ENCODE data around the gene PALLD. TPM values are rescaled to one million over a fixed set of nuclear protein-coding genes. Genes with fewer than 3 reads are reported as not detected.

Gene PALLD
- total RNA-seq, 1 donor from 2014 or later, result 45.6 TPM

DNA sequence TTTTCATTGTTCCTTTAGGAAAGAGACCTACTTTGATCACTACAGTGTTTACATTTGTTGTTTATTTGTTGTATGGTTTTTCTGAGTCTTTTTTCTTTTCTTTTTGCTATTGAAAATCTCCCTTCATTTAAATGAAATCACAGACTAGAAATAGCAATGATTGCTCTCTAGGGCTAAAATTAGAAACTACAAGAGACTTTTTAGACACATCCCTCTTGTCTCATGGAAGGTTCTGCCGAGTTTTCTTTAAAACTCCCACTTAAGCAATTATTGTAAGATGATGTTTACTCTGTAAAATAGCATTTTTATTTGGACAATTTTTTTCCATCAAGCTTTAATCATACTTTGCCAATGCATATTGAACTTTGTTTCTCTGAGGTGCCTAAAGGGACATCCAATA is 136.6 kb downstream of the PALLD start:
- TF ChIP-seq, protein P1, sequence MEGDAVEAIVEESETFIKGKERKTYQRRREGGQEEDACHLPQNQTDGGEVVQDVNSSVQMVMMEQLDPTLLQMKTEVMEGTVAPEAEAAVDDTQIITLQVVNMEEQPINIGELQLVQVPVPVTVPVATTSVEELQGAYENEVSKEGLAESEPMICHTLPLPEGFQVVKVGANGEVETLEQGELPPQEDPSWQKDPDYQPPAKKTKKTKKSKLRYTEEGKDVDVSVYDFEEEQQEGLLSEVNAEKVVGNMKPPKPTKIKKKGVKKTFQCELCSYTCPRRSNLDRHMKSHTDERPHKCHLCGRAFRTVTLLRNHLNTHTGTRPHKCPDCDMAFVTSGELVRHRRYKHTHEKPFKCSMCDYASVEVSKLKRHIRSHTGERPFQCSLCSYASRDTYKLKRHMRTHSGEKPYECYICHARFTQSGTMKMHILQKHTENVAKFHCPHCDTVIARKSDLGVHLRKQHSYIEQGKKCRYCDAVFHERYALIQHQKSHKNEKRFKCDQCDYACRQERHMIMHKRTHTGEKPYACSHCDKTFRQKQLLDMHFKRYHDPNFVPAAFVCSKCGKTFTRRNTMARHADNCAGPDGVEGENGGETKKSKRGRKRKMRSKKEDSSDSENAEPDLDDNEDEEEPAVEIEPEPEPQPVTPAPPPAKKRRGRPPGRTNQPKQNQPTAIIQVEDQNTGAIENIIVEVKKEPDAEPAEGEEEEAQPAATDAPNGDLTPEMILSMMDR (conservative IDR thresholded peaks at IDR 0.05; ENCODE audit: low read depth, low read length), result no peak
- no peak for DNase-seq (ENCODE audit: low read depth)
- H3K4me3 ChIP-seq (ENCODE audit: low read depth, low read length), result no peak overlapping the region

DNA sequence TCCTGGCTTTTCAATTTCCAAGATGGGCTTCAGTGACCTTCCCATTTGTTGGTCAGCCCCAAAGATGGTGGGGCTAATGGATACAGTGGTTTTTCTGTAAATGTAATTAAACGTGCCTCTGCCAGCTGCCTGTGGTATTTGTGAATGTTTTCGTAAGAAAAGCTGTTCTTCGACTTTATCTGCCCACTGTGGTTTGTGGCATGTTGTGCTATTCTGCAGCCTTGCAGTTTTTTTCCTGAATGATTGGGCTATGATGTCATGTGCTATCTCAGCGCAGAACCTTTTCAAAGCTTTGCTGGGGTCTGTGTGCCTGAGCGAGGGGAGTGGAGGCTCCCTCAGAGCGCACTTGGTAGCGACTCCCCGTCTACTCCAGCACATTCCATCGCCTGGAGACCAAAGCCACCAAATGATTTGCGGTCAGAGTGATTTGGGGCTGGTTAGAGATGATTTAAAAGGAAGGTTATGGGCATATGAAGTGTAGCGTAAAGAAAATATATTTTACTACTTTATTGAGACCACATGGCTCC is 137.5 kb downstream of the PALLD start:
- H3K4me3 ChIP-seq (ENCODE audit: low read depth, low read length), result peak overlapping the region; percentile 5
- TF ChIP-seq, protein P1 (conservative IDR thresholded peaks at IDR 0.05; ENCODE audit: low read depth, low read length), result no peak
- peak; percentile 68 for DNase-seq (ENCODE audit: low read depth)

DNA sequence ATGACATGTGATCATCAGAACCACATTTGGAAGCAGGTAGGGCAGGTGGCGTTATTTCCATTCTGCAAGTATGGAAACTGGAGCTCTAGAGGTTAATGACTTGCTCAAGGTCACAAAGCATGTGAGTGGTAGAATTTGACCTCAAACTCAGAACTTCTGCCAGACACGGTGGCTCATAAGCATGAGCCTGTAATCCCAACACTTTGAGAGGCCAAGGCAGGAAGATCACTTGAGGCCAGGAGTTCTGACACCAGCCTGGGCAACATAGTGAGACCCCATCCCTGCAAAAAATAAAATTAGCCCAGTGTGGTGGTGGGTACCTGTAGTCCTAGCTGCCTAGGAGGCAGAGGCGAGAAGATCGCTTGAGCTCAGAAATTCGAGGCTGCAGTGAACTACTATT is 139.2 kb downstream of the PALLD start:
- H3K4me3 ChIP-seq (ENCODE audit: low read depth, low read length), result no peak overlapping the region
- TF ChIP-seq, protein P1 (conservative IDR thresholded peaks at IDR 0.05; ENCODE audit: low read depth, low read length), result no peak
- DNase-seq (ENCODE audit: low read depth), result no peak

DNA sequence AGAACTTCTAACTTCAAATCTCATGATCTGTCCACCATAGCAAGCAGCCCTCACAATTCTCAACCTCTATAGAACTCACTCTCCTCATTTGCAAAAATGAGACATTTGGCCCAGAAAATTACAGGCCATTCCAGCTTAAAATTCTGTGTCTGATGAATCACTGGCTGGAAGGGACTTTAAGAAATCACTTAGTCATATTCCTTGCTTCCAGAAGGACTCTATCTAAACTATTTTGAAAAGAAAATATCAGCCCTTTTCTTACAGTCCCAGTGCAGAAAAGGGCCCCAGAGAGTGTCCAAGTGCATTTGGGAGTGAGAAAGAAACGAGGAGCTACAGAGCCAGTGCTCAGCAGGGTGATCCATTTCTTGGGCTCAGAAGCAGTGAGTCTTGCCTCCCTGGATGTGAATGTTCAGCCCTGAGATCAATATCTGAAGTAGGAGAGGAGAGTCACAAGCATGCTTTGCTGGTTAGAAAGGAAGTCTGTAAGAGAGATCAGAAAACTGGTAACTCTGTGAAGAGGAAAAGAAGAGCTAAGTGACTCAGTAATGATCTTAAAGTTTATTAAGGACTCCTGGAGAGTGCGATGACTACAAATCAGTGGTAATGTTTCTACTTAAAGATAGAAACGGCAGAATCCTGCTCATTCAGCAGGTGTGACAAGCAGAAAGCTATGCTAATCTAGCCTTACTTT is 139.8 kb downstream of the PALLD start:
- TF ChIP-seq, protein P1 (conservative IDR thresholded peaks at IDR 0.05; ENCODE audit: low read depth, low read length), result no peak
- no peak for DNase-seq (ENCODE audit: low read depth)

DNA sequence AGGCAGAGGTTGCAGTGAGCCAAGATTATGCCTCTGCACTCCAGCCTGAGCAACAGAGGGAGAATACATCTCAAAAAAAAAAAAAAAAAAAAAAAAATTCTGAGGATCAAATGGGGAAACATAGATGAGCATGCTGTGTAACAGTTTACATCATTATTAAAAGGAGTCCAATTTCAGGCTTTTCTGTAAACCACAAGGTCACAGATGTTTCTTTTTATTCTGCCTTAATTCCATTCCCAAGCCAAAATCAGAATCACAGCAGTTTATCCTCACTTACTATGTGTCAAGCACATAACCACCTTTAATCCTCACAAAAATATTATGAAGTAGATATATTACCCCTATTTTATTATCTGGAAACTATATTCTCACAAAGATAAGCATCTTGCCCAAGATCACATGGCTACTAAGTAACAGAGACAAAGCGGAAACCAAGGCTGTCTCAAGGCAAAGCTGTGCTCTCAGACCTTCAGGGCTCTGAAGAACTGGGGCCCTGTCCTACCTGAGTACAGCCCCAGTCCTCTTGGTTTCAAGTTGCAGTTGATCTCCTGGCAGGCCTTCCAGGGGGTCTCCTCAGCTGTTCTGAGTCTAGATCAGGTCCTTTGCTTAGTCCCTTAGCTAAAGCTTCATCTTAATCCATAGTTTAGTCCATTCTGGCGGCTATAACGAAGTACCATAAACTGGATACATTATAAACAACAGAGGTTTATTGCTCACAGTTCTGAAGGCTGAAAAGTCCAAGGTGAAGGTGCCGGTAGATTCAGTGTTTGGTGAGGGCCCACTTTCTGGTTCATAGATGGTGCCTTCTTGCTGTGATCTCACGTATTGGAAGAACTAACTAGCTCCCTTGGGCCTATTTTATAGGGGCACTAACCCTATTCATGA is 141.3 kb downstream of the PALLD start:
- TF ChIP-seq, protein P1 (conservative IDR thresholded peaks at IDR 0.05; ENCODE audit: low read depth, low read length), result no peak
- no peak overlapping the region for H3K4me3 ChIP-seq (ENCODE audit: low read depth, low read length)
- no peak for DNase-seq (ENCODE audit: low read depth)

More for the DNA sequence above, 139.8 kb downstream of the PALLD start:
- no peak overlapping the region for H3K4me3 ChIP-seq (ENCODE audit: low read depth, low read length)

DNA sequence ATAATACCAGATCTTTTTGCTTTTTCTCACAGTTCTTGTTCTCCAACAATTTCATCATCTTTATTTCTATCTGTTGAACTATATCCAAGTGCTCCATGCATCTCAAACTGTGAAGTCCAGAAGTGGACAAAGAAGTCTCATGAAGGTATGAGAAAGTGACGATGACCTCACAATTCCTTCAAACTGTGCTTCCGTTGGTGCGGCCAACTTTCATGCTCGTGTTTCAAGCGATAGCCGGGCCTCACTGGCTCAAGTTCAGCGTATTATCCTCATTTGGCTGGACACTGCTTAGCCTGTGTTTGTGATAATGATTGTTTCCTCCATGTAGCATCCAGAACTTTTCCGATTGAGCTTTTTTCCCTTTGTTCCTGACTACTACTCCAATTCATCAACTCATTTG is 143.1 kb downstream of the PALLD start:
- TF ChIP-seq, protein P1 (conservative IDR thresholded peaks at IDR 0.05; ENCODE audit: low read depth, low read length), result no peak
- no peak overlapping the region for H3K4me3 ChIP-seq (ENCODE audit: low read depth, low read length)
- DNase-seq (ENCODE audit: low read depth), result no peak

Data from epithelial cell of proximal tubule (primary cell).